Posterior vena cava (tissue), 2 donors: ENCODE measurements around the gene DDX17. TPM values are rescaled to one million over a fixed set of nuclear protein-coding genes. Genes with fewer than 3 reads are reported as not detected.
"Not testable (repeated sequence)": the region's sequence is repeated elsewhere in the genome, so short reads cannot be mapped to it uniquely, and the experiment has no call there.

Source experiments
- DNase-seq: peaks from one replicate; pipeline ENCODE4 v3.0.0-alpha.2; 2020; ENCODE audit warnings: low spot score
- intact Hi-C, 2 donors: fragments of 100-400 bp; cut with DNase I; formaldehyde crosslinking; loops; one replicate each; pipeline versions ENCODE4 v1.14.1 to v1.14.2; 2022 to 2023
- total RNA-seq, 2 donors: library from RNA; stranded (reverse); fragmentation: NEBNext Ultra II Directional; extraction: Animal tissue kit (Norgen Biotek cat#: 25700); gene quantifications; one replicate each; pipeline ENCODE4 v1.2.1, GENCODE V29; 2021
- donor health status: DM: yes; HTN: yes; CAD: no.
- donor health status: DM: yes; HTN: yes; CAD: no.

The DDX17 gene
- total RNA-seq, 2 donors from 2014 or later = 260 to 323 TPM

GRCh38 chr22:38497869-38498268 lies 8.2 kb downstream of the DDX17 start:
- DNase-seq = no peak
- intact Hi-C loops = no loop called here

- DNase-seq = no peak
- intact Hi-C loops = no loop called here
Measured at GRCh38 chr22:38494939-38495338, 11.2 kb downstream of the DDX17 start.

- no peak for DNase-seq
- intact Hi-C loops = no loop called here
Measured at GRCh38 chr22:38494498-38494897, 11.6 kb downstream of the DDX17 start.

DNA sequence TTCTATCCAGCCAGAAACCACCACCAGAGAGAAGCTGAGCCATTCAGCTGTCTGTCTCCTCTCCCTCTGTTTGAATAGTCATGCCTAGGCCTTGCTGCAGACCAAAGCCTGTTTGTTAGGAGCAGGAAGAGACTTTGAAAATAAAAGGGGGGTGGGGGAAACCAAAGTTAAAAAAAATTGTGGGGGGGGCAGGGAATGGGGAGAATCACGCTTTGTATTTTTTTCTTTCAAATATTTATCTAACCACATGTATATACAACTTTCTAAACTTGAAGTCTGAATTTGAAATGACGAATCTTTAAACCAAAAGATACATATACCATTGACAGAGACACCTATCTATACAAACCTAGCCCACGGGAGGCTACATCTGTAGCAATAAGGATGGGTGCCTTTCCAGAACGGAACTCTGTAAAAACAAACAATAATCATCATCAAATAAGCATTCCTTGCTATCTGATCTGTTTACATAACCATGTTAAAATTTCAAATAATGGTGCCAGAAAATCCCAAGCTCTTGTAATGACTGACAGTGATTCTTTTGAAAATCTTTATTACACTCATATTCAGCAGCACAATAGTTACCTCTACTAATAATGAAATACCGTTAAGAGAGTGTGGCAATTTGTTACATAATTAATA lies 14.3 kb downstream of the DDX17 start:
- intact Hi-C loops = no loop called here
- no peak for DNase-seq

- DNase-seq = no peak
- intact Hi-C loops = no loop called here
Measured at GRCh38 chr22:38490915-38491314, 15.2 kb downstream of the DDX17 start.

- DNase-seq = no peak
- intact Hi-C loops = no loop called here
Measured at GRCh38 chr22:38490475-38490874, 15.6 kb downstream of the DDX17 start.

DNA sequence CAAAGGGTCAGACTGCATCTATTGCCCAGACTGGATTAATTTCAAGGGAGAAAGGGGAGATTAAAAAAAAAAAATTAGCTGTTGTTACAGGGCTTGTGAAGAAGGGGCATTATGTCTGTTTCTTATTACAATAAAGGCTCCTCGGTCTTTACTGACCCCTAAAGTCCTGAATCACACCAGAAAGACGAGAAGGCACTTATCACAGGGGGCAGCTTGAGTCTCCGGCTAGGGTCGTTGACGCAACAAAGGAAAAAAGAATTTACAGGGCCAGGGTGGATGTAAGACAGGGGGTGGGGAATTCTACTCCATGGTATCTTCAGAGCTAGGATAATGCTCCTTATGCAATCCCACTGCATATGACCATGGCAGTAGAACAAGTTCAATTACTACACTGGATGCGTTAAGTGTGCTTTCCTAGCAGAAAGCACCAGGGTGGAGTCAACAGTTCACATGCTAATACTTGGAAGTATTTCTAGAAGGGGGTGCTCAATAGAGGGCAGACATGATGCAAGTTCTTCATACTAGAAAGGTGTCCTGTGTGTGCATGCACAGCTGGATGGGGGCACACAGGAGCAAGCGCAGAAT lies 16.5 kb downstream of the DDX17 start:
- intact Hi-C loops = no loop called here
- DNase-seq = no peak

DNA sequence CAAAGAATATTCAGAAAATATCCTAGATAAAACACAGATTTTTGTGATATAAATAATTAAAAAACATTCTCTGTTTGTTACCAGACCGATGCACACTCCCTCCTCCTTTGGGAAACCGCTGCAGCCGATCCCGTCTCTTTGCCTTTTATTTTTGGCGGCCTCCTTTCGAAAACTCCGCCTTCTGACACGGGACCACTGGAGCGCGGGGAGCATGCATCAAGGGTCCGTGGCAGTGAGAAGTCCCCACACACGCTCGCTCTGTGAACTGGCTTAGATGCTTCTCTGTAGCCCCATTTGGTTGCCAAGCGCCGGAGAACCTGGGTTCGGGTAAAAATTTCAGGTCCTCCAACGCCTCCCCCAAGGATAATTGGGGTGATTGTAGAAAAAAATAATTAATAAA lies 17.0 kb downstream of the DDX17 start:
- intact Hi-C loops = no loop called here

GRCh38 chr22:38487946-38488345 lies 18.2 kb downstream of the DDX17 start:
- DNase-seq = no peak
- intact Hi-C loops = loop anchor here in 1 of 2 donors (2.0 kb wide), 1 partner anchor 73 kb away; no protein-coding TSS in a partner anchor

More for the DNA sequence above, 17.0 kb downstream of the DDX17 start:
- DNase-seq = no peak

DNA sequence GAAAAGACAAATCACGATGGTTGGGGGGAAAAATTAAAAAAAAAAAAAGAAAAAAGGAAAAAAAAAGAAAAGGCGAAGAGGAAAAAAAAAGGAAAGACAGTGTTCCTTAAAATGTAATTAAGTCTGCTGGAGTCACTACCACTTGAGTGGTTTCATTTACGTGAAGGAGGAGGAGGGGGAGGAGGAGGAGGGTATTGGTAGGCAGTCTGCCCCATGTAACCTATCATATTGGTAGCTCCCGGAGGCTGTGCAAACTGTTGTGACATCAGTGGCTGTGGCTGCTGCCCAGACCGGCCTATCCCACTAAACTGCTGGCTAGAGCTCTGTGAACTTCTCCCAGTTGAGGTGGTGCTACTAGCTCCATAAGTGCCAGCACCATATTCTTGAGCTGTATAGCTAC lies 20.3 kb downstream of the DDX17 start:
- no peak for DNase-seq

GRCh38 chr22:38484244-38484643 lies 21.9 kb downstream of the DDX17 start:
- intact Hi-C loops = no loop called here
- no peak for DNase-seq

More for the DNA sequence above, 20.3 kb downstream of the DDX17 start:
- intact Hi-C loops = loop anchor here in 1 of 2 donors (2.0 kb wide), 1 partner anchor 75 kb away; no protein-coding TSS in a partner anchor

- no peak for DNase-seq
- intact Hi-C loops = no loop called here
Measured at GRCh38 chr22:38482662-38483308, 23.3 kb downstream of the DDX17 start.

- no peak for DNase-seq
- intact Hi-C loops = no loop called here
Measured at GRCh38 chr22:38481871-38482332, 24.2 kb downstream of the DDX17 start.

- DNase-seq = no peak
- intact Hi-C loops = no loop called here
Measured at GRCh38 chr22:38481162-38481870, 24.8 kb downstream of the DDX17 start.

GRCh38 chr22:38479096-38479837 lies 26.8 kb downstream of the DDX17 start:
- intact Hi-C loops = no loop called here
- DNase-seq = no peak

DNA sequence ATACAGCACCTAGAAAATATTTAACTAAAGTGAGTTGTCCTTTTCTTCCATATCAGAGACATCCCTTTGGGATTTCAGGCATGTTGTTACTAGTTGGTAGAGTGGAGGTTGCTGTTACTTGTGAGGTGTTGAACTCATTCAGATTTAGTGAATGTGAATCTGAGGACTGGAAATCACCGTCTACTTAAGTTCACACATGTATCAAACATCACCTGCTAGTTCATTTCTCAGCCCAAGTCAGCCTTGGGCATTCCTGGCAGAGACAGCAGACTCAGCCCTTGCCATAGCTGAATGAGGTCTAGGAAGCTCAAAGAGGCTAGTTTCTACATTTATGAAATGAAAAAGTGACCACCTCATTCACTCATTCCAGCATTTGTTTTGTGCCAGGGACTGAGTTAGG lies 28.5 kb downstream of the DDX17 start:
- intact Hi-C loops = no loop called here

DNA sequence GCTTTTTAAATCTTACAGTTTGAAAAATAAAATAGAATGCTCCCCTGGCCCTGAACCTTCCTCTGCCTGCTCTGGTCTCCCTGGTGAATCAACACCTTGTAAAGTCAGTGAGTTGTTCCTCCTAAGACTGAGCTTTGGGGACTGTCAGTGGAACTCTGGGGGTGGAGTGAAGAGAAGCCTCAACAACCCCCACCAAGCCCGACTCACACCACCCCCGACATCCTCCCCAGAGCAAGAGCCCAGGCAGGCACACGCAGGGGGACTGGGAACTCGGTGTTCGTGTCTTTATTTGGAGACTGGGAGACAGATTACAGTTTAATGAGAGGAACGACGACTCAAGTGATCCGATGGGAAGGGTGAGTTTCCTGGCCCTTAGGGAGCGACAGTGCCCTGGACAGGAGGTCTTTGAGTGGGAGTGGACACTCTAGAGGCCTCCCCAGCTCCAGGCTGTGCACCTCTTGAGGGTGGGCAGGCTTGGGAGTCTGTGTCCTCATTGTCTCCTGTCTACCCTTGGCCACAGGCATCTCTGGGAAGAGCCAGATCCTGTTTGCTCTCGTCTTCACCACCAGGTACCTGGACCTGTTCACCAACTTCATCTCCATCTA lies 32.0 kb downstream of the DDX17 start:
- intact Hi-C loops = no loop called here
- DNase-seq = peak; percentile 54

More for the DNA sequence above, 28.5 kb downstream of the DDX17 start:
- DNase-seq = no peak

DNA sequence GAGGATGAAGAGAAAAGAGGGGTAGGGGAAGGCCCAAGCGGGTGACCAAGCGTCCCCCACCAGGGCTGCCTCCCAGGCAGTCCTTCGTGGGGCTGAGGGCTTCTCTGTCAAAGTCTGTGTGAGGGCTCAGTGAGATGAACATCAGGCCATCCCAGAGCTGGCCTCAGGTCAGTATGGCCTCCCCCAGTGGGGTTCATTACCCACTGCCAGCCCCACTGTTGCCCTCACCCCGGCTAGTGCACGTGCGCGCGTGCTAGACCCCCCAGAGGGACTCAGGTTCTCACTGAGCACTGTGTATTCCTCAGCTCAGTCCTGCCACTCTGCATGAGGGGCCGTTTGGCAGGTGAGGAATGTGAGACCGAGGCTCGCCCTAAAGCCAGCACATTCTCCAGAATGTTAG lies 34.9 kb downstream of the DDX17 start:
- DNase-seq = peak; percentile 67
- intact Hi-C loops = no loop called here

- intact Hi-C loops = not testable (repeated sequence)
- DNase-seq = peak; percentile 66
Measured at GRCh38 chr22:38470179-38470578, 35.9 kb downstream of the DDX17 start.
